KMS-11 (cell line): ENCODE results near the gene GRAMD4.

Experiments
- H2AFZ ChIP-seq: fragments of 200-600 bp; sonication (generic); 2 replicates; pipeline ENCODE4 v1.6.1; 2016; ENCODE audit warnings: antibody characterized with exemption, mixed run types, low read depth
- H3K27ac ChIP-seq: fragments of 200-600 bp; sonication (generic); 2 replicates; pipeline ENCODE4 v1.6.1; 2016; ENCODE audit warnings: mild to moderate bottlenecking, mixed run types
- H3K27me3 ChIP-seq: fragments of 200-600 bp; sonication (generic); 2 replicates; pipeline ENCODE4 v1.6.1; 2017; ENCODE audit warnings: mild to moderate bottlenecking, low read depth, mixed run types, moderate library complexity; ENCODE audit not compliant: insufficient read depth
- H3K36me3 ChIP-seq: fragments of 200-600 bp; sonication (generic); 2 replicates; pipeline ENCODE4 v1.6.1; 2017; ENCODE audit warnings: mild to moderate bottlenecking, mixed run types; ENCODE audit not compliant: insufficient read depth
- H3K4me1 ChIP-seq: fragments of 200-600 bp; sonication (generic); 2 replicates; pipeline ENCODE4 v1.6.1; 2016; ENCODE audit warnings: mild to moderate bottlenecking, low read depth, mixed run types; ENCODE audit not compliant: poor library complexity, severe bottlenecking
- H3K4me2 ChIP-seq: fragments of 200-600 bp; sonication (generic); 2 replicates; pipeline ENCODE4 v1.7.0; 2016; ENCODE audit warnings: mild to moderate bottlenecking, mixed run types
- H3K4me3 ChIP-seq: fragments of 200-600 bp; sonication (generic); IDR thresholded peaks from 2 replicates; pipeline ENCODE4 v1.6.1; 2017; ENCODE audit warnings: low read depth, low read length, mixed read lengths; ENCODE audit not compliant: insufficient read depth
- H3K79me2 ChIP-seq: fragments of 200-600 bp; sonication (generic); 2 replicates; pipeline ENCODE4 v1.6.1; 2016; ENCODE audit warnings: low read depth, mixed run types; ENCODE audit not compliant: insufficient read depth
- H3K9ac ChIP-seq: fragments of 200-600 bp; sonication (generic); 2 replicates; pipeline ENCODE4 v1.6.1; 2016; ENCODE audit warnings: mild to moderate bottlenecking, mixed run types
- H4K20me1 ChIP-seq: fragments of 200-600 bp; sonication (generic); 2 replicates; pipeline ENCODE4 v1.6.1; 2016; ENCODE audit warnings: mild to moderate bottlenecking, mixed run types; ENCODE audit not compliant: insufficient read depth
- TF ChIP-seq, protein P1 (sequence below): fragments of 200-600 bp; sonication (generic); conservative IDR thresholded peaks from 2 replicates; pipeline ENCODE4 v1.6.1; 2017; ENCODE audit warnings: low read depth, mild to moderate bottlenecking, antibody characterized with exemption, low read length, moderate library complexity, mixed read lengths

The GRAMD4 gene

DNA sequence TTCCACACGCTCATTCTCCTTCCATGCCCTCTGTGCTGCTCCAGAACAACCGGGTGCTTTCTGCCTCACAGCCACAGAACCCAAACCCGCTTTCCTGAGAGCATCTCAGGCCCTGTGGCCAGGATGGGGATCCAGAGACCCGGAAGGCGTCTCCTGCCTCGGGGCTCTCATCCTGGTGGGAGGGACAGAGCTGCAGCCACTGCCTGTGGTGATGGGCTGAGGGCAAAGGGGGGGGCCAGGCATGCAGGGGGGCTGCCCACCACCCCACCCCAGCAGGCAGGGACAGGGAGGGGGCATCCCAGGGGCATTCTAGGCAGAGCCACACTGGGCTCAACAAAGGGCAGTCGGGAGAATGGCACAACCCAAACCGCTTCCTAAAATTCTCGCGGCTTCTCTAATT is 76.4 kb downstream of the GRAMD4 start:
- no peak overlapping the region for H3K9ac ChIP-seq
- H3K4me1 ChIP-seq, result no peaks in the 10 kb centered on the region

DNA sequence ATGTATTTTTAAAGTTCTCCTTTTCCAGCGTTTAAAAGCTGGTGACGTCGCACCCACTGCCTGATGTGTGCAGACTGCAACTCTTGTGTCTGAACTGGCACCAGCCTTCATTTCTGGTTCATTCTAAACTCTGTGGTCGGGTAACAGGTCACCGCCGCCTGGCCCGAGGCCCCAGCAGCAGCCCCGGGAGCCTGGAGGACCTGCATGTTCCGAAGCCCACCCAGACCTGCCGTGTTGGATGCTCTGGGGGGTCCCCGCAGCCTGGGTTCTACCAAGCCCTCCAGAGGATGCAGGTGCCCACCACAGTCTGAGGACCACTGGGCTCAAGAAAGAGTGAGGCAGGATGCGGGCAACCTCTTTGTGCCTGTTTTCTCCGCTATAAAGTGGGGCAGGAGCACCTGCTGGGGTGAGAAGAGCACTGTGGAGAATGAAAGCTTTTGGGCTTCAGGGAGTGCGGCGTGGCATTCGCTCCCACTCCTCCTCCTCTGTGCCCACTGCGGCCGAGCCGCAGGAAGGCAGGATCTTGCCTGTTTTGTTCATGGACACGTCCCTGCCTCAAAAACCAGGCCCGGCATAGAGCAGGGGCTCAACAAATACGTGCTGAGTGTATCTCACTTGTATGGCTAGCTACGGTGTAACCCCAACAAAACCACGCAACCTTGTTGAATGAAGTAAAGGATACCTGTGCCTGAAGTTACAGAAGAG is 77.8 kb downstream of the GRAMD4 start:
- no peak overlapping the region for H2AFZ ChIP-seq
- H3K4me2 ChIP-seq, result no peak overlapping the region
- H4K20me1 ChIP-seq, result no peaks in the 10 kb centered on the region
- no peaks in the 10 kb centered on the region for H3K27me3 ChIP-seq
- H3K36me3 ChIP-seq, result no peaks in the 10 kb centered on the region
- no peak overlapping the region for H3K27ac ChIP-seq
- no peak overlapping the region for H3K9ac ChIP-seq
- no peaks in the 10 kb centered on the region for H3K4me1 ChIP-seq
- TF ChIP-seq, protein P1, sequence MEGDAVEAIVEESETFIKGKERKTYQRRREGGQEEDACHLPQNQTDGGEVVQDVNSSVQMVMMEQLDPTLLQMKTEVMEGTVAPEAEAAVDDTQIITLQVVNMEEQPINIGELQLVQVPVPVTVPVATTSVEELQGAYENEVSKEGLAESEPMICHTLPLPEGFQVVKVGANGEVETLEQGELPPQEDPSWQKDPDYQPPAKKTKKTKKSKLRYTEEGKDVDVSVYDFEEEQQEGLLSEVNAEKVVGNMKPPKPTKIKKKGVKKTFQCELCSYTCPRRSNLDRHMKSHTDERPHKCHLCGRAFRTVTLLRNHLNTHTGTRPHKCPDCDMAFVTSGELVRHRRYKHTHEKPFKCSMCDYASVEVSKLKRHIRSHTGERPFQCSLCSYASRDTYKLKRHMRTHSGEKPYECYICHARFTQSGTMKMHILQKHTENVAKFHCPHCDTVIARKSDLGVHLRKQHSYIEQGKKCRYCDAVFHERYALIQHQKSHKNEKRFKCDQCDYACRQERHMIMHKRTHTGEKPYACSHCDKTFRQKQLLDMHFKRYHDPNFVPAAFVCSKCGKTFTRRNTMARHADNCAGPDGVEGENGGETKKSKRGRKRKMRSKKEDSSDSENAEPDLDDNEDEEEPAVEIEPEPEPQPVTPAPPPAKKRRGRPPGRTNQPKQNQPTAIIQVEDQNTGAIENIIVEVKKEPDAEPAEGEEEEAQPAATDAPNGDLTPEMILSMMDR, result no peak
- H3K4me3 ChIP-seq, result no peak overlapping the region
- no peaks in the 10 kb centered on the region for H3K79me2 ChIP-seq

More for the DNA sequence above, 76.4 kb downstream of the GRAMD4 start:
- TF ChIP-seq, protein P1, result no peak
- Histone ChIP-seq H4K20me1 (no peaks in the 10 kb centered on the region), H3K4me2 (no peak overlapping the region), H2AFZ (no peak overlapping the region), H3K4me3 (no peak overlapping the region), H3K27me3 (no peaks in the 10 kb centered on the region), H3K79me2 (no peaks in the 10 kb centered on the region), H3K36me3 (no peaks in the 10 kb centered on the region), H3K27ac (no peak overlapping the region)

DNA sequence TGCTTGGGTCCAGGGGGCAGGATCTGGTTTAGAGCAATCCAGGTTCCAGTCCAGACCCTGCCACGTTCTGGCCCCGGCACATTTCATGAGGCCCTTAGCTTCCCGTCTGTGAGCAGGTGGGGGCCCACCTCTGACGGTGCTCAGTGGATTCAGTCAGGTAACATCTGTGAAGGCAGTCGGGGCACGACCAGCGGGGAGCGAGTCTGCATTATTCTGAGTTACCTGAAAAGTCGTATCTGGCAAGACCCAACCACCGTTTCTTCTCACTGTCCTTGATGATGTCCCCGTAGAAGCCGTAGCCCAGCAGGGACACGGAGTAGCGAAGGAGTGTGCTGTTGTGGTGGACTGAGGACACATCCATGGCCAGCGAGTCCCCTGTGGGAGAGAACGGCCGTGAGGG is 78.9 kb downstream of the GRAMD4 start:
- Histone ChIP-seq H3K4me3 (no peak overlapping the region), H3K27me3 (no peaks in the 10 kb centered on the region), H3K79me2 (no peaks in the 10 kb centered on the region), H3K4me1 (no peaks in the 10 kb centered on the region), H3K27ac (no peak overlapping the region), H3K36me3 (no peaks in the 10 kb centered on the region), H3K9ac (no peak overlapping the region), H4K20me1 (no peaks in the 10 kb centered on the region), H2AFZ (no peak overlapping the region), H3K4me2 (no peak overlapping the region)
- TF ChIP-seq, protein P1, result no peak

- Histone ChIP-seq H3K27ac (no peak overlapping the region), H3K4me2 (no peak overlapping the region), H3K9ac (no peak overlapping the region), H3K27me3 (no peaks in the 10 kb centered on the region), H3K4me1 (no peaks in the 10 kb centered on the region), H4K20me1 (no peaks in the 10 kb centered on the region), H3K4me3 (no peak overlapping the region), H2AFZ (no peak overlapping the region), H3K79me2 (no peaks in the 10 kb centered on the region), H3K36me3 (no peaks in the 10 kb centered on the region)
- TF ChIP-seq, protein P1, result no peak
Observed at GRCh38 chr22:46701262-46701661, 81.1 kb downstream of the GRAMD4 start.
